WTC11 (cell line): Measurements from ENCODE around the gene MRPL20. TPM values are rescaled to one million over a fixed set of nuclear protein-coding genes. Genes with fewer than 3 reads are reported as not detected.
"Not testable (repeated sequence)": the region's sequence is repeated elsewhere in the genome, so short reads cannot be mapped to it uniquely, and the experiment has no call there.

Experiments
- ATAC-seq: fragments of 200-7000 bp; cut with Tn5 transposase; 2 replicates; pipeline ENCODE4 v1.10.0; 2021; ENCODE audit warnings: mild to moderate bottlenecking, moderate library complexity
- CTCF ChIA-PET: fragments of 300-600 bp; sonication (Branson Sonifier 250); formaldehyde crosslinking; loops from one replicate; lab custom pipeline; 2021; ENCODE audit warnings: antibody characterized with exemption; lab: Charles Lee
- POLR2A ChIA-PET: fragments of 350-600 bp; sonication (Branson Sonifier 250); formaldehyde crosslinking; loops from one replicate; lab custom pipeline; 2021; ENCODE audit warnings: antibody characterized with exemption; lab: Charles Lee
- DNase-seq: peaks from one replicate; pipeline ENCODE4 v3.0.0; 2021; ENCODE audit warnings: low spot score
- H3K27ac Mint-ChIP-seq: 2 replicates; pipeline ENCODE4 v1.8.0; 2021; ENCODE audit warnings: mixed read lengths
- H3K27me3 Mint-ChIP-seq: 2 replicates; pipeline ENCODE4 v1.8.0; 2021; ENCODE audit warnings: low read depth, mild to moderate bottlenecking, moderate library complexity, mixed read lengths
- H3K36me3 Mint-ChIP-seq: 2 replicates; pipeline ENCODE4 v1.8.0; 2021; ENCODE audit warnings: mixed read lengths
- H3K4me1 Mint-ChIP-seq: 2 replicates; pipeline ENCODE4 v1.8.0; 2022; ENCODE audit warnings: mixed read lengths
- H3K4me3 Mint-ChIP-seq: 2 replicates; pipeline ENCODE4 v1.8.0; 2021; ENCODE audit warnings: mild to moderate bottlenecking, moderate library complexity, mixed read lengths
- H3K9me3 Mint-ChIP-seq: 2 replicates; pipeline ENCODE4 v1.8.0; 2021; ENCODE audit warnings: mixed read lengths
- ATF3 ChIP-seq: sonication (generic); formaldehyde crosslinking; conservative IDR thresholded peaks from 2 replicates; pipeline ENCODE4 v1.8.1; 2022; ENCODE audit warnings: mild to moderate bottlenecking, missing genetic modification reagents
- CREM ChIP-seq: sonication (generic); formaldehyde crosslinking; IDR thresholded peaks from 2 replicates; pipeline ENCODE4 v1.8.1; 2022; ENCODE audit warnings: mild to moderate bottlenecking, missing genetic modification reagents, moderate library complexity
- ELF4 ChIP-seq: sonication (generic); formaldehyde crosslinking; IDR thresholded peaks from 2 replicates; pipeline ENCODE4 v1.8.1; 2022; ENCODE audit warnings: low read depth, mild to moderate bottlenecking, moderate library complexity, missing genetic modification reagents
- ETV6 ChIP-seq: sonication (generic); formaldehyde crosslinking; IDR thresholded peaks from 2 replicates; pipeline ENCODE4 v1.8.1; 2022; ENCODE audit warnings: mild to moderate bottlenecking, missing genetic modification reagents
- FOXP1 ChIP-seq: sonication (generic); formaldehyde crosslinking; IDR thresholded peaks from 2 replicates; pipeline ENCODE4 v1.8.0; 2022; ENCODE audit warnings: missing genetic modification reagents, mild to moderate bottlenecking, moderate library complexity, borderline replicate concordance
- GTF2I ChIP-seq: fragments of 250-450 bp; sonication (Bioruptor Pico); conservative IDR thresholded peaks from 2 replicates; pipeline ENCODE4 v1.4.0; 2021; ENCODE audit warnings: mild to moderate bottlenecking
- IRF2 ChIP-seq: sonication (generic); formaldehyde crosslinking; IDR thresholded peaks from 2 replicates; pipeline ENCODE4 v1.8.0; 2022; ENCODE audit warnings: low read depth, missing genetic modification reagents, borderline replicate concordance
- MAX ChIP-seq: sonication (generic); formaldehyde crosslinking; IDR thresholded peaks from 2 replicates; pipeline ENCODE4 v1.8.0; 2022; ENCODE audit warnings: mild to moderate bottlenecking, missing genetic modification reagents
- OVOL2 ChIP-seq: fragments of 250-450 bp; sonication (Bioruptor Pico); IDR thresholded peaks from 2 replicates; pipeline ENCODE4 v1.9.0; 2021; ENCODE audit warnings: mild to moderate bottlenecking, borderline replicate concordance
- RORB ChIP-seq: fragments of 250-450 bp; sonication (Bioruptor Pico); IDR thresholded peaks from 2 replicates; pipeline ENCODE4 v1.9.0; 2021; ENCODE audit warnings: mild to moderate bottlenecking
- SMAD4 ChIP-seq: sonication (generic); formaldehyde crosslinking; IDR thresholded peaks from 2 replicates; pipeline ENCODE4 v1.8.0; 2022; ENCODE audit warnings: mild to moderate bottlenecking, missing genetic modification reagents
- SP1 ChIP-seq: sonication (generic); formaldehyde crosslinking; conservative IDR thresholded peaks from 2 replicates; pipeline ENCODE4 v1.8.1; 2022; ENCODE audit warnings: missing genetic modification reagents
- TCF7 ChIP-seq: sonication (generic); formaldehyde crosslinking; IDR thresholded peaks from 2 replicates; pipeline ENCODE4 v1.8.0; 2022; ENCODE audit warnings: mild to moderate bottlenecking, low read depth, missing genetic modification reagents, moderate library complexity
- TEAD4 ChIP-seq: sonication (generic); formaldehyde crosslinking; IDR thresholded peaks from 2 replicates; pipeline ENCODE4 v1.8.0; 2022; ENCODE audit warnings: mild to moderate bottlenecking, missing genetic modification reagents
- TP53 ChIP-seq: sonication (generic); formaldehyde crosslinking; IDR thresholded peaks from 2 replicates; pipeline ENCODE4 v1.8.1; 2023; ENCODE audit warnings: mild to moderate bottlenecking, missing genetic modification reagents
- USF2 ChIP-seq: sonication (generic); formaldehyde crosslinking; IDR thresholded peaks from 2 replicates; pipeline ENCODE4 v1.8.1; 2023; ENCODE audit warnings: mild to moderate bottlenecking, missing genetic modification reagents, moderate library complexity
- ZNF219 ChIP-seq: sonication (generic); formaldehyde crosslinking; IDR thresholded peaks from 2 replicates; pipeline ENCODE4 v1.8.0; 2023; ENCODE audit warnings: missing genetic modification reagents, mild to moderate bottlenecking, borderline replicate concordance
- ZNF232 ChIP-seq: sonication (generic); formaldehyde crosslinking; IDR thresholded peaks from 2 replicates; pipeline ENCODE4 v1.8.0; 2022; ENCODE audit warnings: mild to moderate bottlenecking, missing genetic modification reagents
- ZNF423 ChIP-seq: fragments of 250-450 bp; sonication (Bioruptor Pico); IDR thresholded peaks from 2 replicates; pipeline ENCODE4 v2.1.2; 2022; ENCODE audit warnings: mild to moderate bottlenecking, moderate library complexity
- ZNF425 ChIP-seq: fragments of 250-450 bp; sonication (Bioruptor Pico); conservative IDR thresholded peaks from 2 replicates; pipeline ENCODE4 v1.9.0; 2021; ENCODE audit warnings: mild to moderate bottlenecking
- total RNA-seq: library from RNA; stranded (reverse); gene quantifications from 3 replicates; pipeline ENCODE4 v1.2.3, GENCODE V29; 2021

MRPL20 gene
- total RNA-seq, 1 experiment from 2014 or later: 156 TPM

- TF ChIP-seq SP1: no peak
- no peak for TF ChIP-seq TCF7 (CRISPR knock-in tag)
- TF ChIP-seq RORB: no peak
- TF ChIP-seq, all 79 proteins: peak for 0
Observed at GRCh38 chr1:1415751-1416150, 8.7 kb upstream of the MRPL20 start (continued).

- peaks cover 19% of the 10 kb centered on the region for H3K9me3 Mint-ChIP-seq
- POLR2A ChIA-PET, ATAC-seq, CTCF ChIA-PET, H3K27me3 Mint-ChIP-seq, H3K4me3 Mint-ChIP-seq, DNase-seq: not testable (repeated sequence)
- peaks cover 38% of the 10 kb centered on the region for H3K4me1 Mint-ChIP-seq
- H3K27ac Mint-ChIP-seq: peak overlapping the region; percentile 29; the same call in 1 of the 2 replicates
- H3K36me3 Mint-ChIP-seq: peaks cover 19% of the 10 kb centered on the region
Observed at GRCh38 chr1:1412311-1412902, 5.3 kb upstream of the MRPL20 start.

- peaks cover 19% of the 10 kb centered on the region for H3K36me3 Mint-ChIP-seq
- CTCF ChIA-PET: interaction anchor here (1.4 to 1.7 kb wide), 3 partner anchors 9 to 21 kb away, joined by 4 to 11 read pairs (median 7); partner anchors contain the start of gene CCNL2
- no peak for DNase-seq
- POLR2A ChIA-PET: no interaction called here
- peaks cover 4% of the 10 kb centered on the region; the same call in 1 of the 2 replicates for H3K27me3 Mint-ChIP-seq
- TF ChIP-seq ZNF232 (CRISPR knock-in tag) (no peak), ATF3 (CRISPR knock-in tag) (no peak), CREM (CRISPR knock-in tag) (no peak), FOXP1 (CRISPR knock-in tag) (no peak; the same call in 1 of the 2 replicates), ZNF219 (no peak), ELF4 (no peak), TEAD4 (CRISPR knock-in tag) (no peak), OVOL2 (CRISPR knock-in tag) (no peak), MAX (no peak), TP53 (no peak), TCF7 (CRISPR knock-in tag) (no peak), IRF2 (CRISPR knock-in tag) (no peak), ETV6 (CRISPR knock-in tag) (no peak), SMAD4 (CRISPR knock-in tag) (no peak), ZNF425 (CRISPR knock-in tag) (no peak), ZNF423 (CRISPR knock-in tag) (no peak), GTF2I (CRISPR knock-in tag) (no peak)
- TF ChIP-seq, all 79 proteins: peak for 0
- no peak for ATAC-seq
- no peak overlapping the region for H3K4me3 Mint-ChIP-seq
- peak overlapping the region; percentile 77 for H3K27ac Mint-ChIP-seq
- H3K9me3 Mint-ChIP-seq: peaks cover 19% of the 10 kb centered on the region
- peaks cover 37% of the 10 kb centered on the region for H3K4me1 Mint-ChIP-seq
Observed at GRCh38 chr1:1411626-1412025, 4.5 kb upstream of the MRPL20 start.

- DNase-seq, ATAC-seq, H3K27me3 Mint-ChIP-seq: not testable (repeated sequence)
- H3K36me3 Mint-ChIP-seq: peaks cover 28% of the 10 kb centered on the region
- peaks cover 19% of the 10 kb centered on the region for H3K9me3 Mint-ChIP-seq
- peak overlapping the region; percentile 87 for H3K4me3 Mint-ChIP-seq
- POLR2A ChIA-PET: interaction anchor here (0.5 to 1.1 kb wide), 4 partner anchors 8 to 48 kb away, joined by 3 to 4 read pairs (median 4); no protein-coding TSS in a partner anchor
- TF ChIP-seq USF2: 0 out of 2 replicates have a peak, but pooled peaks have one; percentile 24
- peaks cover 42% of the 10 kb centered on the region for H3K4me1 Mint-ChIP-seq
- peak overlapping the region; percentile 100 for H3K27ac Mint-ChIP-seq
- CTCF ChIA-PET: interaction anchor here (0.7 to 1.7 kb wide), 8 partner anchors 8 to 31 kb away, joined by 3 to 11 read pairs (median 4); partner anchors contain the start of gene CCNL2
Observed at GRCh38 chr1:1410238-1410637, 3.1 kb upstream of the MRPL20 start.
